ENCODE results near the gene ST7L. TPM values are rescaled to one million over a fixed set of nuclear protein-coding genes. Genes with fewer than 3 reads are reported as not detected.

ST7L gene
- polyA plus RNA-seq, 2 of the 4 experiments (the other 2 are of a cell fraction): 10.5 to 10.8 TPM

- ChIA-PET CTCF (no interaction called here), POLR2A (no interaction called here)
- Histone ChIP-seq H3K4me1 (peaks cover 7% of the 10 kb centered on the region; the same call in 2 of the 3 replicates), H3K27ac (no peak overlapping the region), H3K9me3 (no peaks in the 10 kb centered on the region), H3K4me3 (no peak overlapping the region), H3K4me2 (no peak overlapping the region)
- FAIRE-seq (no peak), DNase-seq (ENCODE audit: low read depth in 1 of 2, low spot score in 1 of 2) (no peak), ATAC-seq (no peak)
- TF ChIP-seq HOXB5 (CRISPR knock-in tag; IDR thresholded peaks at IDR 0.05): no peak
- no peak for TF ChIP-seq EHF (CRISPR knock-in tag; IDR thresholded peaks at IDR 0.05)
- no peak for TF ChIP-seq RFX5 (IDR thresholded peaks at IDR 0.05)
- no peak for TF ChIP-seq NFE2L2 (conservative IDR thresholded peaks at IDR 0.05; ENCODE audit: low read length)
- TF ChIP-seq CBX8 (IDR thresholded peaks at IDR 0.05): no peak
- no peak for TF ChIP-seq RNF2 (IDR thresholded peaks at IDR 0.05; ENCODE audit: borderline replicate concordance, low read depth)
- no peak for TF ChIP-seq POLR2AphosphoS2 (conservative IDR thresholded peaks at IDR 0.05; ENCODE audit: low read length)
- TF ChIP-seq BHLHE40 (IDR thresholded peaks at IDR 0.05; ENCODE audit: low read depth, low read length): no peak
- TF ChIP-seq CTCF (IDR thresholded peaks at IDR 0.05): no peak
- no peak for TF ChIP-seq FOSB (CRISPR knock-in tag; IDR thresholded peaks at IDR 0.05)
- TF ChIP-seq CHD2 (IDR thresholded peaks at IDR 0.05; ENCODE audit: low read length, partially characterized antibody): no peak
- no peak for TF ChIP-seq MAZ (IDR thresholded peaks at IDR 0.05; ENCODE audit: borderline replicate concordance, low read depth, low read length)
- TF ChIP-seq ESRRA (IDR thresholded peaks at IDR 0.05; ENCODE audit: borderline replicate concordance, low read length): no peak
- no peak for TF ChIP-seq GATA3 (IDR thresholded peaks at IDR 0.05; ENCODE audit: borderline replicate concordance)
- no peak for TF ChIP-seq REST (IDR thresholded peaks at IDR 0.05)
- TF ChIP-seq HES2 (IDR thresholded peaks at IDR 0.05): no peak
- no peak for TF ChIP-seq PHF8 (IDR thresholded peaks at IDR 0.05; ENCODE audit: borderline replicate concordance, low read depth)
- no peak for TF ChIP-seq KDM1A (IDR thresholded peaks at IDR 0.05; ENCODE audit: low read depth)
These were observed 37.3 kb downstream of the ST7L start for GRCh38 chr1:112581586-112582192.

GRCh38 chr1:112579801-112580510 is 39.0 kb downstream of the ST7L start:
- no peak for DNase-seq (ENCODE audit: low read depth in 1 of 2, low spot score in 1 of 2)
- FAIRE-seq: no peak
- WGBS (ENCODE audit: missing lambda C conversion rate): 83% methylated on average over 5 of the region's 5 CpGs
- ATAC-seq: no peak
- ChIA-PET POLR2A (no interaction called here), CTCF (interaction anchor here (2.2 kb wide), 1 partner anchor 78 kb away, joined by 6 read pairs; no protein-coding TSS in a partner anchor)
- peaks cover 20% of the 10 kb centered on the region for H3K4me1 ChIP-seq
- H3K4me3 ChIP-seq: no peak overlapping the region
- TF ChIP-seq KDM1A (IDR thresholded peaks at IDR 0.05; ENCODE audit: low read depth) (no peak), CBX8 (IDR thresholded peaks at IDR 0.05) (no peak), FOSL2 (IDR thresholded peaks at IDR 0.05) (no peak), FOSL2 (CRISPR knock-in tag; IDR thresholded peaks at IDR 0.05) (no peak), ZFP36 (IDR thresholded peaks at IDR 0.05; ENCODE audit: borderline replicate concordance, partially characterized antibody) (no peak), TP53 (CRISPR knock-in tag; IDR thresholded peaks at IDR 0.05) (no peak), RNF2 (IDR thresholded peaks at IDR 0.05; ENCODE audit: borderline replicate concordance, low read depth) (no peak), MAZ (IDR thresholded peaks at IDR 0.05; ENCODE audit: borderline replicate concordance, low read depth, low read length) (no peak), HOXB5 (CRISPR knock-in tag; IDR thresholded peaks at IDR 0.05) (no peak), ZNF302 (CRISPR knock-in tag; IDR thresholded peaks at IDR 0.05) (no peak), HOXB13 (CRISPR knock-in tag; IDR thresholded peaks at IDR 0.05; ENCODE audit: low read depth) (no peak), ATOH8 (CRISPR knock-in tag; IDR thresholded peaks at IDR 0.05; ENCODE audit: low read depth) (no peak)
- no peak overlapping the region for H3K4me2 ChIP-seq
- no peak overlapping the region for H3K27ac ChIP-seq
- no peaks in the 10 kb centered on the region for H3K9me3 ChIP-seq
